COR-L47 (cell line): ENCODE data around the gene NIT2.
"Not testable (repeated sequence)": the region's sequence is repeated elsewhere in the genome, so short reads cannot be mapped to it uniquely, and the experiment has no call there.

Source experiments
- DNase-seq: peaks from one replicate; lab custom pipeline; 2025; lab: John Stamatoyannopoulos, UW

The NIT2 gene

DNA sequence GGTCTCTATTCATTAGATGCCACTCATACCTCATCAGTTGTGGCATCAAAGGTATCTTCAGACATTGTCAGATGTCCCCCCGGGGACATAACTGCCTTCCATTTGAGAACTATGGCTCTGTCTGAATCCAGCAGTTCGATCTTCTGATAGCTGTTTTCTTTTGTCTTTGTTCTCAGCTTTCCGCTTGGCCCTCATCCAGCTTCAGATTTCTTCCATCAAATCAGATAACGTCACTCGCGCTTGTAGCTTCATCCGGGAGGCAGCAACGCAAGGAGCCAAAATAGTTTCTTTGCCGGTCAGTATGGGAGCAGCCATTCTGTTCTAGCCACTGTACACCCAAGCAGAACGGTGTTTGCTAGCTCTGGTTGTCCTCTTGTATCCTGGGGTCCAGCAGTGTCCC, 4.4 kb downstream of the NIT2 start:
- DNase-seq, result no peak

DNA sequence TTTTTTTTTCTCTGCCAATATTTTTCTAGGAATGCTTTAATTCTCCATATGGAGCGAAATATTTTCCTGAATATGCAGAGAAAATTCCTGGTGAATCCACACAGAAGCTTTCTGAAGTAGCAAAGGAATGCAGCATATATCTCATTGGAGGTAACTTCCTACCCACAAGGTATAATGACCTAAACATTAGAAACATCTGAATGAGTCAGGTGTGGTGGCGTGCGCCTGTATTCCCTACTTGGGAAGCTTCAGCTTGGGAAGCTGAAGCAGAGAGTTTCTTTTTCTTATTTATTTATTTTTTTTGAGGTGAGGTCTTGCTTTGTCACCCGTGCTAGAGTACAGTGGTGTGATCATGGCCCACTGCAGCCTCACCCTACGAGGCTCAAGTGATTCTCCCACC, 5.2 kb downstream of the NIT2 start:
- DNase-seq, result no peak

DNA sequence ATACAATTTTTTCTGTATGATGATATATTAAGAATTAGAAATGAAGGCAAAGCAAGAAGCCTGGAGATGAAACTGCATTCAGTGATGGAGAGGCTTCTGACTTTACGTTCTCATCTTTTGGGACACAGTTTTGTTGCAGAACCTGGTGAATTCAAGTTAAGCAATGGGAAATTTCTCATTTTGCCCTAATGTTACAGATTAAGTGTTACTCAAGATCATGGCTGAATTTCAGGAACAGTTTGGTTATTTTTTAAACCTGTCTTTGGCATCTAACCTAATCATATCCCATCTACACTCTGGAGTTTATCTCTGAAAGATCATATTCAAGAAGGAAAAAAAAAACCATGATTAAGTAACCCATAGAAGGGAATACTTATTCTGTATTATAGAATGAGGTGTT, 6.0 kb downstream of the NIT2 start:
- DNase-seq, result no peak

DNA sequence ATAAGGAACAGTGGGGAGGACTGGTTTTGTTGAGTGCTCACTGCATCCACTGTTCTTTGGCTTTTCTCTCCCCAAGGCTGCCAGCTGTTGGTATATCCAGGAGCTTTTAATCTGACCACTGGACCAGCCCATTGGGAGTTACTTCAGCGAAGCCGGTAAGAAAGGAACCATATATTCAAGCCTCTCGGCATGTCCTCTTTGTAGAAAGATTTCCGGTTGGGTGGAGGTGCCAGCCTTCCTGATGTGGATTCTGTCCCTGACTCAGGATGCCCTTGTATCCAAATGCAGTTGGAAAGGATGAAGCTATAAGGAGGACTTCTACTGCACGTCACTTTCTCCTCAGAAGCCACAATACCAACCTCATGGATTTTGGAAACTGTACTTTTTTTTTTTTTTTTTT, 14.2 kb downstream of the NIT2 start:
- DNase-seq, result no peak

DNA sequence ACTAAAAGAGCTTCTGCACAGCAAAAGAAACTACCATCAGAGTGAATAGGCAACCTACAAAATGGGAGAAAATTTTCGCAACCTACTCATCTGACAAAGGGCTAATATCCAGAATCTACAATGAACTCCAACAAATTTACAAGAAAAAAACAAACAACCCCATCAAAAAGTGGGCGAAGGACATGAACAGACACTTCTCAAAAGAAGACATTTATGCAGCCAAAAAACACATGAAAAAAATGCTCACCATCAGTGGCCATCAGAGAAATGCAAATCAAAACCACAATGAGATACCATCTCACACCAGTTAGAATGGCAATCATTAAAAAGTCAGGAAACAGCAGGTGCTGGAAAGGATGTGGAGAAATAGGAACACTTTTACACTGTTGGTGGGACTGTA, 17.2 kb downstream of the NIT2 start:
- DNase-seq, result not testable (repeated sequence)

DNA sequence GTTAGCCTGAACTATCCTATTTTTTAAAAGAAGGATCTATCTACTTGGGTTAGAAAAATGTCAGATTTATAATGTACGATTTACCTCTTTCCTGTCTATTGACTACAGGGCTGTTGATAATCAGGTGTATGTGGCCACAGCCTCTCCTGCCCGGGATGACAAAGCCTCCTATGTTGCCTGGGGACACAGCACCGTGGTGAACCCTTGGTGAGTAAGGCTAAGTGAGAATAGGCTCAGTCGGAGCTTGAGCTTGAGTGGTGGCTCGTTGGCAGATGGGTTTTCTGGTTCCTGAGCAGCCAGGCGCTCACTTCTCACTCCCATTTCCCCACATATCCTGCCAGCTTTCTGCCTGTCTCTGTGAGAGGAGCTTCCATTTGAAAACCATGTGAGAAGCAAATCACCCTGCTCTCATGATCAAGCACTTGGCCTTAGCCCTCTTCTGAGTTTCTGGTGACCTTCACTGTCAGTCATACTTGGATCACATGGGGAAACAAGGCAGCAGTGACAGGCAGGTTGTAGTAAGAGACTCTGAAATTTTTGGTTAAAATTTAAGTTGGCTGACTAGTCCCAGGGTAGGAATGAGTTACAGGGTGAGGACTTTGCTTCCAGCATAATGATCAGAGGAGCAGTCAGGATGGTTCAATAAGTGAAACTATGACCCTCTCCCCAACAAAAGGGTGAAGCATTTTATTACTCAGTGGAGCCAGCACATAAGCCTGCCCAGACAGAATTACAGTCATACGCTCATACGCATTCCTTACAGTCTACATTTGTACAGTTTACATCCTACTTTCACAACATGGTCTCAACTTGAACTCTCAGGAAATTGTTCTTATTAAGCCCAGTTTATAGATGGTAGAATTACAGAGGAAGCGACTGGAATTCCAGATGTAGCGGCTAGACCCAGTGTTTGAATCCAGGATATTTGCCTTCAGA, 18.0 kb downstream of the NIT2 start:
- DNase-seq, result no peak

DNA sequence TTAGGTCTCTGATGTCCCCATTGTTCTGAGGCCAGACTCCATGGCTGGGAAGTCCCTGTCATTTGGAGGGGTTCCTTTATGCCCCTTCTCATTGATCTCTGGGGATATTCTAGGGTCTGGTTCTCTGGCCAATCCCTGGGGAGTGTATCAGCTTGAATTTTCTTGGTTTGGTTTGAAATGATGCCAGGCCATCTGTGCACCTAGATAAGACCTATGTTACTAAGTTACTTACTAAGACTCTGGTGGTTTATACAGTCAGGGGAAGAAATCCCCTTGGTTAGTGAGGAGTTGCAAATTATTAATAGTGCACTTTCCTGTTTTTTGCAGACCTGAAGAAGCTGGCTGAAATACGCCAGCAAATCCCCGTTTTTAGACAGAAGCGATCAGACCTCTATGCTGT, 20.3 kb downstream of the NIT2 start:
- no peak for DNase-seq

DNA sequence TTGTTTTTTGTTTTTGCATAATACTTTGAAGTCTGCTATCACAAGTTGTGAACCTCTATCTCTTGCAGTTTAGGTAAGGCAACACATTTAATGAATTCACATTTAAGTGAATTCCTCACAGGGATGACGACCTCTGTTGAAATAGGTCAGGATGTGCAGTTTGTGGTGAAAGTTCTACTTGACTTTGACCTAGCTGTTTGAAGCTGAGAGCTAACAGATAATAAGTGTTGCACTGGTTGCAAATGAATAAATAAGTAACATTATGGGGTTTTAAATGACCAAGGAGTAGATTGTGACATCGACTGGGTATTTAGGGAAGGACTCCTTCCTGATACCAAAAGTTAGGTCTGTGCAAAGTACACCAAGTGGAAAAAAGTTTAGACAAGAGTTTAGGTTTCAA, 23.9 kb downstream of the NIT2 start:
- no peak for DNase-seq

DNA sequence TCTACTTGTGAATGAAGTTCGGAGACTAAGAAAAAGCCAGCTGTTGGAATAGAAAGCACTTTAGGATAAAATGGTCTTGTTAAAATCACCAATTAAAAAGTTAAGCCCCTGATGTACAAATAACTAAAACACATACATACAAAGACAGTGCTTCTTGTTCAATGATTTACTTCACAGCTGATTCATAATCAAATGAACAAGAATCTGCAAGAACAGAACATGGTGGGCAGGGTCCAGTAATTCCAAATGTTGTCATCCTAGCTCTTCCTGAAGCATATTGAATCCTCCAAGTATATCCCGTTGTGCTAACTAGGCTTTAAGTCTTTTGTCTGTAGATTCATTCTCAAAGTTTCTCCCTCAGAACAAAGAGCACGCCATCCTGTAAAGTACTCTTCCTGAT, 24.5 kb downstream of the NIT2 start:
- no peak for DNase-seq

DNA sequence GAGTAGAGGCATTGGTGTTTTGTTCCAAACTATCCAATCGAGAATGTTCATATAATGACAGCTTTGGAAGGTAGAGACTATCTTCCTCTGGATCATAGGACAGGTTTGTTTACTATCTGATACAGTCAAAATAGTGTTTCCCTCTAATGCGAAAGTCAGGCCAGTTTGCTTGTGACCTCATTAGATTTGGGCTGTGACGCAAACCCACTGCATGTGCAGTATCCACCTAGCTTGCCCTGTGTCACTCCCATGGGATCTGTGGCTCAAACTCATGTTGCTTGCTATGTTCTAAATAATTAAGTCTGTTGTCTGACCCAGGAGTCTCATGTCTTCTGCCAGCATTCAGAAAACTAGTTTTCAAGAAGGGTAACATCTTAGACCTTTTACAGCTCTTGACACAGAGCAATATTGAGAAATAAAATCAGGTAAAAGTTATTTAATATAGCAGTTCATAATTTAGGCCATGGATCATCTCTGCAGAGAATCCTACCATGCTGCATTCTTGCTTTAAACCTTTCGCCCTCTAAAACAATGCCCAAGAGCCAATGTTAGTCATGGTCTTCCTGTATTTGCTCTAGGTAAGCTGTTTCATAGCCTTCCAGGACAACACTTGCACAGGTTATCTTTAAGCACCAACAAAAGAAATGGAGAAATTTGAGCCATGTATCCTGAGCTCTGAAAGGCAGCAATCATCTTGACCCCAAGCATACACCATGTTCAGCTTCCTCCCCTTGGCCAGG, 26.4 kb downstream of the NIT2 start:
- DNase-seq, result no peak

DNA sequence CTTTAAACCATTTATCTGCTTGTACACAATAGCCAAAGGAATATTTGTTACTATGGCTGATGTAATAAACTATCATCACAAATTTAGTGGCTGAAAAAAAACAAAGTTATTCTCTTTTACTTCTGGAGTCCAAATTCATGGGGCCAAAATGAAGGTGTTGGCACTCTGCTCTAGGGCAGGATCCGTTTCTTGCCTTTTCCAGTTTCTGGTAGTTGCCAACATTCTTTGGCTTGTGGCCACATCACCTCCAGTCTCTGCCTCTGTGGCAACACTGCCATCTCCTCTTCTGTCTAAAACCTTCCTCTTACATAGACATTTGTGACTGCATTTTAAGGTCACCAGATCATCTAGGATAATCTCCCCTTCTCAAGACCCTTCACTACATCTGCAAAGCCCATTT, 27.3 kb downstream of the NIT2 start:
- no peak for DNase-seq

DNA sequence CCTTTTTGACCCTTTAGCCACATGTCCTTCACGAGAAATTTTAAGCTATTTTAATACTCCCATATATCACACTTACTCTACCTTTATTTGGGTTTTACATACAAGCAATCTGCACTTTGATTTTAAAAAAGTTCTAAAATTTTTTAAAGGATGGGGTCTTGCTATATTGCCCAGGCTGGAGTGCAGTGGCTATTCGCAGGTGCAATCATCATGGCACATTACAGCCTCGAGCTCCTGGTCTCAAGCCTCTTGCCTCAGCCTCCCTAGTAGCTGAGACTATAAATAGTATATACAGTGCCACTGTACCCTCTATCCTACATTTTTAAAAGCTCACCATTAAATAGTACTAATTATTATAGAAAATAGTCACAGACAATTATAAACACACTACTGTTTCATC, 29.9 kb downstream of the NIT2 start:
- DNase-seq, result no peak

GRCh38 chr3:100366424-100366823, 31.9 kb downstream of the NIT2 start:
- DNase-seq, result no peak

DNA sequence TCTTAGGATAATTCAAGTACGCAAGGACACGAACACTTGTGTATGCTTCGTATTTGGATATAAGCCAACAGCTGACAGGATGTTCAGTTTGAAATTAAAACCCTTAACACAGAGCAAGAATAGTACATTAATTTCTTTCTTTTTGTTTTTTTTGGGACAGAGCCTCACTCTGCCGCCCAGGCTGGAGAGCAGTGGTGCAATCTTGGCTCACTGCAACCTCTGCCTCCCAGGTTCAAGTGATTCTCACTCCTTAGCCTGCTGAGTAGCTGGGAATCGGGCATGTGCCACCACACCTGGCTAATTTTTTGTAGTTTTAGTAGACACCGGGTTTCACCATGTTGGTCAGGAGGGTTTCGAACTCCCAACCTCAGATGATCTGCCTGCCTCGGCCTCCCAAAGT, 33.9 kb downstream of the NIT2 start:
- DNase-seq, result no peak

- no peak for DNase-seq
These were observed 36.2 kb downstream of the NIT2 start for GRCh38 chr3:100370756-100371155.

DNA sequence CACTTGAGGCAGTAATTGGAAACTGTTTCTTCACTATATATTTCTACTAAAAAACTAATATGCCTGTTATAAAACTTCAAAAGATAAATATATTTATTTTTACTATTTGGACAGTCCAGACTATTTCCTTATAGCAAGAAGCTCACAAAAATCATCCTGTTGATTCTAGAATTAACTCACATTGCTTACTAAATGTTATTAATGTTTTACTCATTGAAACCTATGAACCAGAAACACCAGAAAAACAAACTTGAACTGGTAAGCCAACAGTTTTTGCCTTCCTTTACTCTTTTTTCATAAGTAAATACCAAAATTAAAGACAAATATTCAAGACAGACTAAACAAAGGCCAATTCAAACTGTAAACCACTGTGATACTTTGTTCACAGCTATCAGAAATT, 40.0 kb downstream of the NIT2 start:
- no peak for DNase-seq

GRCh38 chr3:100376301-100376700, 41.7 kb downstream of the NIT2 start:
- DNase-seq, result no peak

DNA sequence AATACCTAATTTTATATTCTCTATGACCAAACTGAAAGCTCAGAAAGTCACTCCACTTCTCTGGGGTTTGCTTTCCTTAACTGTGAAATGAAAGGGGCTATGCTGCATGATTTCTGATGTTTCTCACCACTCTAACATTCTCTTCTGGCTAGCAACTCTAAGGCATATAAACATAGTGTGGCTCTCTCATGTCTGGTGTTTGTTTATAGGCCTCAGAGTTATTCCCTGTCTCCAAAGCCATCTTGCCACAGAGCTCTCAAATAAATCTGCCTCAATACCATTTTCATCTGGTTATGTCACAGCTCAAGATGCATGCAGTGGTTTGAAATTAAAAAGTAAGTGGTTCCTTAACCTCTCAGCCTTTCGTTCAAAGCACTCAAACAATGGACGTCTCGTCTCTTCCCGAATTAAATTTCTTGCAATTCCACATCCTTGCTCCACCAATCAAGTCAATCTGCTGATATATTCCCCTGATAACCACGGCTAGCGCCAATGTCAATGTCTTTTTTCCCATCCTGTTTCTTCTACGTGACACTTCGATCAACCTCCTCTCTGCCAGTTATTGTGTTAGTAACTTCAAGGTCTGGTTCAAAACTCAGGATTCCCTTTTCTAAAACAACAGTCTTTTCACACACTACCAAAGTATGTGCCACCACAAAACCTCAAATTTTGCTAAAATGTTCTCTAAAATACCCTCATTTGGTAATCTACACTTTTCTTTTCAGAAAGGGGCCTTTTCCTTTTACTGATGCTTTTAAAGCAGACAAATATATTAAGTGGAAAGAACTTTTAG, 50.4 kb downstream of the NIT2 start:
- no peak for DNase-seq

GRCh38 chr3:100386437-100387074, 52.0 kb downstream of the NIT2 start:
- no peak for DNase-seq

DNA sequence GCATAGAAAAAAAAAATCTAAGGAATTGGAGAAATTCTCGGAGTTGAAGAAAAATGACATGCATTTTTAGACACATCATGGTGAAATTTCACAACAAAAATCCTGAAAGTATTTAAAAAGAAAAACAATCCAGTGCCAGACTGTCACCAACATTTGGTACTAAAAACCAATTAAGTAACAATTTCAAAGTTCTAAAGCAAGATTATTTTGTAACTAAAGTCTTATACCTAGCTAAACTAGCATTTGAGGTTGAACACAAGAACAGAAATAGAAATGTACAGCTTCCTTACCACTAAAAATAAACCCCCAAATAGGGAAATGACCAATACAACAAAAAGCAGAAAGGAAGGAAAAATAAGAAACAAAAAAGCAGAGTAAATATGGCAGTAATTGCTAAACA, 54.5 kb downstream of the NIT2 start:
- DNase-seq, result no peak

- no peak for DNase-seq
These were observed 61.3 kb downstream of the NIT2 start for GRCh38 chr3:100395679-100396431.
